Measurements from ENCODE around the gene SCLY.

SCLY gene

GRCh38 chr2:238127165-238128060 is 66.6 kb downstream of the SCLY start:
- no peak for DNase-seq (ENCODE audit: low read depth)

- DNase-seq (ENCODE audit: low read depth), result no peak
Observed at GRCh38 chr2:238128061-238128440, 67.2 kb downstream of the SCLY start.

DNA sequence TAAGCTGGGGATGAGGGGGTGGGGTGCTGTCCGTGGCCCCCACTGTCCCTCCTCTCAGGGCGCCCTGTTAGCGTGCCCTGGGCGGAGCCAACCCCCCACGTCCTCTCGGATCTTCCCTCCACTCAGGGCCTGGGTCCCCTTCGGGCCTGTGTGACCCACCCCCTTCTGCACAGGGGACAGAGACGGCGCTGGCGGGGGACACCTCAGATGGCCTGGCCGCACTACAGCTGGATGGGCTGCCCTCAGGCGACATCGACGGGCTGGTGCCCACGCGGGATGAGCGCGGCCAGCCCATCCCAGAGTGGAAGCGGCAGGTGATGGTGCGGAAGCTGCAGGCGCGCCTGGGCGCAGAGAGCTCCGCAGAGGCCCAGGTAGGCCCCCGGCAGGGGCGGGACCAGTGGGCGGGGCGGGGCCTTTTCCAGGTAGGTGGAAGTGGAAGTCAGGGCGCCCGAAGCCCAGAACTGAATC is 67.8 kb downstream of the SCLY start:
- DNase-seq (ENCODE audit: low read depth), result no peak

- DNase-seq (ENCODE audit: low read depth), result no peak
Observed at GRCh38 chr2:238129166-238130010, 68.6 kb downstream of the SCLY start.

- no peak for DNase-seq (ENCODE audit: low read depth)
Observed at GRCh38 chr2:238130111-238130695, 69.4 kb downstream of the SCLY start.

DNA sequence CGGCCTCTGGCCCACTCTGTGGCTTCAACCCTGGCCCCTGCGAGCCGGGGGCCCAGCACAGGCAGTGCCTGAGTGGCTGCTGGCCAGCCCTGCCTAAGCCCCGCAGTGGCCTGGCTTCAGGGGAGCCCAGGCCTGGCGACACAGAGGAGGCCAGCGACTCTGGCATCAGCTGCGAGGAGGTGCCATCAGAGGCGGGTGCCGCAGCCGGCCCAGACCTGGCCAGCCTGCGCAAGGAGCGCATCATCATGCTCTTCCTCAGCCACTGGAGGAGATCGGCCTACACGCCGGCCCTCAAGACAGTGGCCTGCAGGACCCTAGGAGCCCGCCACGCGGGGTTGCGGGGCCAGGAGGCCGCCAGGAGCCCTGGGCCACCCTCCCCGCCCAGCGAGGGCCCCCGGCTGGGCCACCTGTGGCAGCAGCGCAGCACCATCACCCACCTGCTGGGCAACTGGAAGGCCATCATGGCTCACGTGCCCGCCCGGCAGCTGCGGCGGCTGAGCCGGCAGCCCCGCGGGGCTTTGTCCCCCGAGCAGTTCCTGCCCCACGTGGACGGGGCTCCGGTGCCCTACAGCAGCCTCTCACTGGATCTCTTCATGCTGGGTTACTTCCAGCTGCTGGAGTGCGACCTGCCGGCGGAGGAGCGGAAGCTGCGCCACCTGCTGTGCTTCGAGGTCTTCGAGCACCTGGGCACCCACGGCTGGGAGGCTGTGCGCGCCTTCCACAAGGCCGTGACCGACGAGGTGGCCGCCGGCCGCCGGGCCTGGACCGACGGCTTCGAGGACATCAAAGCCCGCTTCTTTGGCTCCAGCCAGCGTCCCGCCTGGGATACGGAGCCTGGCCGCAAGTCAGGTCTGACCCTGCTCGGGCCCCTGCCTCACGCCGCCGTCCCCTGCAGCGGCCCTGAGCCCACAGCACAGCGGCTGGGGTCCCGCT is 70.2 kb downstream of the SCLY start:
- no peak for DNase-seq (ENCODE audit: low read depth)

- no peak for DNase-seq (ENCODE audit: low read depth)
Observed at GRCh38 chr2:238131761-238132462, 71.1 kb downstream of the SCLY start.

- DNase-seq (ENCODE audit: low read depth), result no peak
Observed at GRCh38 chr2:238132463-238133450, 72.0 kb downstream of the SCLY start.

DNA sequence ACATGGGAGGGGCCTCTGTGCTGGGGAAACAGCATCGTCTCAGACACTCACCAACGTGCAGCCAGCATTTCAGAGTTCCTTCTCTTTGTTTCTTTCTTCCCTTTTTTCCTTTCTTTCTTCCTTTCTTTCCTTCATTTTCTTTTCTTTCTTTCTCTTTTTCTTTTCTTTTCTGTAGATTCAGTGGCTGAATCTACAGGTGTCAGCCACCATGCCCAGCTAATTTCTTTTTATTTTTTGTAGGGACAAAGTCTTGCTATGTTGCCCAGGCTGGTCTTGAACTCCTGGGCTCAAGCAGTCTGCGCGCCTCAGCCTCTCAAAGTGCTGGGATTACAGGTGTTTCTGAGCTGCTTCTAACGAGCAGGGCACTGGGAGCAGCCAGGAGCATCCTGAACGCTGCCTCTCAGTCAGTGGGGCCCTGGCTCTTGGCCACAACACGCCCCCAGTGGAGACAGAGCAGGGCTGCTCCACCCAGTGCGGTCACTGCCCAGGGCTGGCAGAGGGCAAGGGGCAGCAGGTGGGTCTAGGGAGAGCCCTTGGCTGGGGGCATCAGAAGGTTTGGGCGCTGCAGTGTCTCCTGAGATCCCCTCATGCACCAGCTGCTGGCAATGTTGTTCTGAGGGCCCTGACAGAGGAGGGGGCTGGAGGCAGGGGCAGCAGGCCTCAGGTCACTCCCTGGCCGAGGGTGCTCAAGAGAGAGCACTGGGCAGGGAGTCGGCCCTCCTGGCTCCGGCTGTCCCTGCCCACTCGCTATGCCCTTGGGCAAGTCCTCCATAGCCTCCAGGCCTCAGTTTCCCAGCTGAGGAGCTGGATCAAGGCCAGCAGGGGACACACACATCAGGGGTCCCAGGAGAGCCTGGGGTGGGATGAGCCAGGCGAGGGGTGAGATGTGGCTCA is 72.9 kb downstream of the SCLY start:
- no peak for DNase-seq (ENCODE audit: low read depth)

- DNase-seq (ENCODE audit: low read depth), result no peak
Observed at GRCh38 chr2:238134393-238134785, 73.6 kb downstream of the SCLY start.

DNA sequence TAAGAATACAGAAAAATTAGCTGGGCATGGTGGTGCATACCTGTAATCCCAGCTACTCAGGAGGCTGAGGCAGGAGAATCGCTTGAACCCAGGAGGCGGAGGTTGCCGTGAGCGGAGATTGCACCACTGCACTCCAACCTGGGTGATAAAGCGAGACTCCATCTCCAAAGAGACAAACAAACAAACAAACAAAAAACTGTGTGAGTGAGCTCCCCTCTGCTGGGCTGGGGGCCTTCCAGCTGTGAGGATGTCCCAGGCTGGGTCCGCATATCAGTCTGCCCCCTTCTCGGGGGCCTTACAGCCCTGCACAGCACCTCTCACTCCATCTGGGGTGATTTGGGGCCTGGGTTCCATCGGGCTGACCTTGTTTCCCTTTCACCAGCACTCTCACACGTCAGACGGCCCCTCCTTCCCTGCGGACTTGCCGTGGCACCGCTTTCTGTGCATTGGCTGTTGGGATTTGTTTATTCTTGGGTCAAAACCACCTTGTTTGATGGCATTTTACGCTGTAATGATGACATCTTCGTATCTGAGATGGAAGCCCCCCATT is 74.9 kb downstream of the SCLY start:
- DNase-seq (ENCODE audit: low read depth), result no peak

DNA sequence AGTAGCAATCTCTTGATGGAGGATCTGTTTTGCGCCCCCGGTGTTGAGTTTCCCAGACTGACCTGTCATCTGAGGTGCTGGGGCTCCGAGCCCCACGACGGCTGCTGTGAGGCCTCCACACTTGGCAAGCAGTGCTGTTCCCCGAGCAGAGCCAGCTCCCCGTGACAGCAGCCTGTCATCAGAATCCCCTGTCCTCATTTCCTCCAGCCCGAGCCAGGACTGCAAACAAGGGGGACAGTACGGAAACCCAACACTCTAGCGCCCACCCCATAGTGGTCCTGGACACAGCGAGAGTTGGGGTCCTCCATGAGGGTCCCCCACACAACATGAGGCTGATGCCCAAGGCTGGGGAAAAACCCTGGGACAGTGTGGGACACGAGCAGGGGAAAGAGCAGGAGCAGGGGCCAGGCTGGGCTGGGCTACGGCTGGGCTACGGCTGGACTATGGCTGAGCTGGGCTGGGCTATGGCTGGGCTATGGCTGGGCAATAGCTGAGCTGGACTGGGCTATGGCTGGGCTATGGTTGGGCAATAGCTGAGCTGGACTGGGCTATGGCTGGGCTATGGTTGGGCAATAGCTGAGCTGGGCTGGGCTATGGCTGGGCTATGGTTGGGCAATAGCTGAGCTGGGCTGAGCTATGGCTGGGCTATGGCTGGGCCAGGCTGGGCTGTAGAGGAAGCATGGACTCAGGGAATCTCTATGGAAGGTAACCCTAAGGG is 76.2 kb downstream of the SCLY start:
- DNase-seq (ENCODE audit: low read depth), result no peak

GRCh38 chr2:238137885-238138284 is 77.1 kb downstream of the SCLY start:
- no peak for DNase-seq (ENCODE audit: low read depth)

- no peak for DNase-seq (ENCODE audit: low read depth)
Observed at GRCh38 chr2:238138331-238139195, 77.8 kb downstream of the SCLY start, which contains the start of gene KLHL30. Gene KLHL30, plus strand, starts transcription at chr2:238138668. Its CDS starts 2,087 bp downstream, at chr2:238140755.

DNA sequence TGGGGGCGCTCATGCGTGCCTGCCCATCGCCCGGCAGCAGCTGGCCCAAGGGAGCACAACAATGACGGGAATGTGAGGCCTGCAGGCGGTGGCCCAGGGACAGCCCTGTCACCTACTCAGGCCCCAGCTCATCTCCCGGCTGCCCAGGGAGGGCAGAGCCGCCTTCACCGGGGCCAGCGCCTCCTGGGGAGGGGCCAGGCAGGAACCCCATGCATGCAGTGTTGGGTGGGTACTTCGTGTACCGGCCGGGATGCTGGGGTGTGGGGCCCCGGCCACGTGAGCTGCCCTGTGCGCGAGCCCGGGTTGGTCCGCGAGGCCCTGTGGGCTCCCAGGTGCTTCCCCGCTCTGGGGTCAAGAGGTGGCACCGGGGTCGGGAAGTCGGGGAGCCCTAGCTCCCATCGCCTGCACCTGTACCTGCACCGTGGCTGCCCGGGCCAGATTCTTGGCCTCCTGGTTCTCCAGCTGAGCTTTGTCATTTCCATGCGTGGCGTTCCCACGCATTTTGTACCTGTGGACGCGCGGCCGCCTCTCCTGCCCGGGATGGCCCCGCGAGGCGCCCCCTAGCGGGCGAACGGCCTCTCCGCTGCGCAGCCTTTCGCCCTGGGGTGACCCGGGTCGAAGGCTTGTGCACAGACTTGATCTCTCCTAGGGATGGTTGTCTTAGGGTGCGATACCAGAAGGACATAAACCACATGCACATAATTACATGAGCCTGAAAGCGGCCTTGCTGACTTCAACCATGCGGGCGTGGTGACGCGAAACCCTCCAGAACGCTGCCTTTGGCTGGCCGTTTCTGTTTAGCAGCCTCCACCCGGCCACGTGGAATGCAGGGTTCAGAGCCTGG is 78.6 kb downstream of the SCLY start:
- DNase-seq (ENCODE audit: low read depth), result no peak

- DNase-seq (ENCODE audit: low read depth), result no peak
Observed at GRCh38 chr2:238140040-238140439, 79.2 kb downstream of the SCLY start.

All from stimulated activated CD4-positive, alpha-beta T cell treated with anti-CD3 and anti-CD28 coated beads, Interleukin-2, amount 100 ng/mL, for 4 hours (primary cell).